ENCODE data around the gene DCLRE1C.

DCLRE1C gene

DNA sequence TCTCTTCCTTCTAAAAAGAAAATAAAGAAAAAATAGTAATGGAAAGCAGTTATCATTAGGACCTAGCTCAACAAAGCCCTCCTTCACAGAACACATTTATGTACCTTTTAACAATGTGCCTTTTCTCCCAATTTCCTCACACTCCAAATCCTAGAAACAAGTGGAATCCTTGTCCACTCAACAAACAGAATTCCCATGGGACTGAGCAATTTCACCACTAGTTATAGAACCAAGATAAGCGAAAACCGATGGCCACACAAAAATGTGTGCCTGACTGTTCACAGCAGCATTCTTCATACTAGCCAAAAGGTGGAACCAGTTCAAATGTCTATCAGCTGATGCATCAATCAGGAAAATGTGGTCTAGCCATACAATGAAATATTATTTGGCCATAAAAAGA lies 17.3 kb downstream of the DCLRE1C start:
- no peak overlapping the region for H3K4me3 ChIP-seq (ENCODE audit: low read depth, low read length)
- TF ChIP-seq, protein P1, sequence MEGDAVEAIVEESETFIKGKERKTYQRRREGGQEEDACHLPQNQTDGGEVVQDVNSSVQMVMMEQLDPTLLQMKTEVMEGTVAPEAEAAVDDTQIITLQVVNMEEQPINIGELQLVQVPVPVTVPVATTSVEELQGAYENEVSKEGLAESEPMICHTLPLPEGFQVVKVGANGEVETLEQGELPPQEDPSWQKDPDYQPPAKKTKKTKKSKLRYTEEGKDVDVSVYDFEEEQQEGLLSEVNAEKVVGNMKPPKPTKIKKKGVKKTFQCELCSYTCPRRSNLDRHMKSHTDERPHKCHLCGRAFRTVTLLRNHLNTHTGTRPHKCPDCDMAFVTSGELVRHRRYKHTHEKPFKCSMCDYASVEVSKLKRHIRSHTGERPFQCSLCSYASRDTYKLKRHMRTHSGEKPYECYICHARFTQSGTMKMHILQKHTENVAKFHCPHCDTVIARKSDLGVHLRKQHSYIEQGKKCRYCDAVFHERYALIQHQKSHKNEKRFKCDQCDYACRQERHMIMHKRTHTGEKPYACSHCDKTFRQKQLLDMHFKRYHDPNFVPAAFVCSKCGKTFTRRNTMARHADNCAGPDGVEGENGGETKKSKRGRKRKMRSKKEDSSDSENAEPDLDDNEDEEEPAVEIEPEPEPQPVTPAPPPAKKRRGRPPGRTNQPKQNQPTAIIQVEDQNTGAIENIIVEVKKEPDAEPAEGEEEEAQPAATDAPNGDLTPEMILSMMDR (IDR thresholded peaks at IDR 0.05; ENCODE audit: insufficient read depth, low read depth, low read length, missing control alignments), result no peak
- no peak for DNase-seq (ENCODE audit: low read depth)

DNA sequence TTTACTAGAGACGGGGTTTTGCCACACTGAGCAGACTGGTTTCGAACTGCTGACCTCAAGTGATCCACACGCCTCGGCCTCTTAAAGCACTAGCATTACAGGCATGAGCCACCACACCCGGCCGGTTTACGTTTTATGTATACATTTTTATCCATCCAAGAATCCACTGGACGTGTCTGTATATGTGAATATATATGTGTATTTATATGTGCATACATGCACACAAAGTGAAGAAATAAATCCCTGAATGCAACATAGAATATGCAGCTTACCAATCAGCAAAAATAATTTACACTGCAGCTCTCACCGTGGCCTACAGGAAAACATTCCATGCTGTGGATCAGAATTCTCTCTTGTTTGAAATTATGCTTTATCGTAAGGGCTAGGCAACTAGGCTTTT lies 23.3 kb downstream of the DCLRE1C start:
- no peak overlapping the region for H3K4me3 ChIP-seq (ENCODE audit: low read depth, low read length)
- DNase-seq (ENCODE audit: low read depth), result no peak
- TF ChIP-seq, protein P1 (IDR thresholded peaks at IDR 0.05; ENCODE audit: insufficient read depth, low read depth, low read length, missing control alignments), result no peak

DNA sequence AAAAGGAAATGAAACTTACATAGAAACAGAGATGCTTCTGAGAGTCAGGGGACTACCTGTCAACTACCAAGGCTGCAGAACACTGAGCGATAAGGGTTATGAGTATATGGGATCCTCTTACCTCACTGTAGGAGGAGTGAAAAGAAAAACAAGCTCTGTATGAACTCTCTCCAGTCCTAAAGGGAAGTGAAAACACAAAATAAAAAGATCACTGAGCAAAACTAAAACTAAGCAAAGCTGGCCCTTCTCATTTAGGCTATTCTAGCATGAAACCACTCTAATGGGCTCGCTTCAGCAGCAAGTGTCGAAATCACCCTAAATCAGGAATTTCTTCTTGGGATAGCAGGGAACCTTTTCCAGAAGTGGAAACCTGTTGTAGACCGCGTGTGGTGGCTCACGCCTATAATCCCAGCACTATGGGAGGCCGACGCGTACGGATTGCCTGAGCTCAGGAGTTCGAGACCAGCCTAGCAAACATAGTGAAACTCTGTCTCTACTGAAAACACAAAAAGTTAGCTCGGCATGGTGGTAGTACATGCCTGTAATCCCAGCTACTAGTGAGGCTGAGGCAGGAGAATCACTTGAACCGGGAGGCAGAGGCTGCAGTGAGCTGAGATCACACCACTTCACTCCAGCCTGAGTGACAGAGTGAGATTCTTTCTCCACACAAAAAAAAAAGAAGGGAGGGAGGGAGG lies 27.0 kb downstream of the DCLRE1C start:
- TF ChIP-seq, protein P1 (IDR thresholded peaks at IDR 0.05; ENCODE audit: insufficient read depth, low read depth, low read length, missing control alignments), result no peak
- peak; percentile 86 for DNase-seq (ENCODE audit: low read depth)
- peak overlapping the region; percentile 6 for H3K4me3 ChIP-seq (ENCODE audit: low read depth, low read length)

DNA sequence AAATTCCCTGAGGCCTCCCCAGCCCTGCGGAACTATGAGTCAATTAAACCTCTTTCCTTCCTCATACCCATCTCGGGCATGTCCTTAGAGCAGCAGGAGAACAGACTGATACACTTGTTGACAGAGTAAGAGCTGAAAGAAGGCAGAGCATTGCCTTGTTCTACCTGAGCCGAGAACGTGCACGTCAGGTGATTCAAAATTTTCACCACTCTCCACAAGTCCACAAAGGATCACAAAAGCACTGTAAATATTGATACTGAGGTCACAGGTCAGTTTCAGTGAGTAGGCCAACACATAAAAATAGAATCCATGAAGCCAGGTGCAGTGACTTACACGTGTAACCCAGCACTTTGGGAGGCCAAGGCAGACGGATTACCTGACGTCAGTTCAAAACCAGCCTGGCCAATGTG lies 27.8 kb downstream of the DCLRE1C start:
- peak; percentile 35 for DNase-seq (ENCODE audit: low read depth)
- TF ChIP-seq, protein P1 (IDR thresholded peaks at IDR 0.05; ENCODE audit: insufficient read depth, low read depth, low read length, missing control alignments), result no peak
- H3K4me3 ChIP-seq (ENCODE audit: low read depth, low read length), result no peak overlapping the region

DNA sequence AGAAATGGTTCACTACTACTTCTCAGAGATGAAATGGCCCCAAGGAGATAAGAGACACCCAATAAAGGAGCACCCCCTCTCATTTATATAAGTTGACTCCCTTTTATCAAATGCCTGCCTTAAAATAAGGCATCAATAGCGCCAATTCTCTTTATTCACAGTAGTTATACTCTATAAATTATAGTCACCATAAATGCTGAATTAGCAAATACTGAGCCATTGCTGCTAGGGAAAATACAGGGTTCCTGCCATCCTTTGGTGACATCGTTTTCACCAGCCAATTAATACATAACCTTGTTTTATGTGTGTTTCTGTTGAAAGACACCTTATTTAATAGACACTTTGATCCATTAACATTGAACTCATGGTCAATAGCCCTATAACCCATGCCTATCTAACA lies 28.6 kb downstream of the DCLRE1C start:
- TF ChIP-seq, protein P1 (IDR thresholded peaks at IDR 0.05; ENCODE audit: insufficient read depth, low read depth, low read length, missing control alignments), result no peak
- no peak for DNase-seq (ENCODE audit: low read depth)
- H3K4me3 ChIP-seq (ENCODE audit: low read depth, low read length), result no peak overlapping the region

DNA sequence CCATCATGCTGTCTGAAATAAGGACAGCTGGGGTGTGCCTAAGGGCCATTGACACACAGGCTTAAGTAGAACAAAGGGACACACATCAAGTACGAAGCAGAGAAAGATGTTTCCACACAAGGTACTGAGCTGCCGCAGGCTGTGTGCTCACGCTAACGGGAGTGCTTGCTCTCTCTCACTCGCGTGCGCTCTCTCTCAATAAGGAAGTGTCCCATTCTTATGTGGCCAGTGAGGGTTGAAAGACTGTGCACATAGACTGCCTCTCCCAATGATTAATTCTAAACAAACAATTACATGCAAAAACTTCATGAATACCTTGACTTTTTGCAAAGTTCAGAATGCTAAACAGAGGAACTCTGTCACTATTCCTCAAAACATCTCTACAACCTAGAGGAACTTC lies 29.9 kb downstream of the DCLRE1C start:
- DNase-seq (ENCODE audit: low read depth), result no peak
- H3K4me3 ChIP-seq (ENCODE audit: low read depth, low read length), result no peak overlapping the region
- TF ChIP-seq, protein P1 (IDR thresholded peaks at IDR 0.05; ENCODE audit: insufficient read depth, low read depth, low read length, missing control alignments), result no peak

DNA sequence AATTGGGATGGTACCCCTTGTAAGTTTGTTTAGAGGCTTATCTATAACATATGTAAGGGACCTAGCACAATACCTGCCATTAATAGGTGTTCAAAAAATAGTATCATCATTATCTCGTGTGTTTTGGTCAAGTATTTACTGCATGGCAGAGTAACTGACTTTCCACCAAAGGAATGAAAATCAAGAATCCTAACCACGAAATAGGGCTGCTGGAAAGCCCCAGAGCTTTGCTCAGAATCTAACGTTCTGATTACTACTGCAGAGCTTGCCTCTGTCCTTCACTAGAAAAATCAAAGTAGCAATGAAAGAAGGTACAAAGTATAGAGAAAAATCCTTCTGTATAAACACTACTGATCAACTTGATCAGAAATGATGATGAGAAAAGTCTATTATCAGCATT lies 34.9 kb downstream of the DCLRE1C start:
- TF ChIP-seq, protein P1 (IDR thresholded peaks at IDR 0.05; ENCODE audit: insufficient read depth, low read depth, low read length, missing control alignments), result no peak
- DNase-seq (ENCODE audit: low read depth), result peak; percentile 37
- H3K4me3 ChIP-seq (ENCODE audit: low read depth, low read length), result no peak overlapping the region

All from GM12865 (cell line).